ENCODE results near the gene BCL2A1. TPM values are rescaled to one million over a fixed set of nuclear protein-coding genes. Genes with fewer than 3 reads are reported as not detected.
"Not testable (repeated sequence)": the region's sequence is repeated elsewhere in the genome, so short reads cannot be mapped to it uniquely, and the experiment has no call there.

BCL2A1 gene
- total and polyA plus RNA-seq, 2 of the 4 experiments (the other 2 are of a cell fraction), result 2.3 to 4.5 TPM

- H2AK9ac ChIP-seq (replicated peaks; ENCODE audit: low read depth, low read length, poor library complexity); POLR2A ChIA-PET (ENCODE audit: unreplicated experiment); H3K36me3 ChIP-seq (ENCODE audit: control insufficient read depth, insufficient read depth, low read length); H3K9me3 ChIP-seq (ENCODE audit: control insufficient read depth, insufficient read depth, low read length); H4K91ac ChIP-seq (ENCODE audit: insufficient read depth, low read depth, low read length); H2BK20ac ChIP-seq (ENCODE audit: low read depth, low read length); H3K79me1 ChIP-seq (ENCODE audit: low read depth in 1 of 2, low read length in 2 of 2); intact Hi-C loops (cut with micrococcal nuclease); H2BK5ac ChIP-seq (ENCODE audit: low read depth, low read length, poor library complexity, severe bottlenecking); ATAC-seq (ENCODE audit: low read depth); H2BK15ac ChIP-seq (ENCODE audit: low read depth, low read length); BruUV-seq (replicated peaks); H3K27ac ChIP-seq (ENCODE audit: insufficient read depth, low read length); H2AFZ ChIP-seq (replicated peaks; ENCODE audit: low read length, poor library complexity); H3K4me1 ChIP-seq (ENCODE audit: control insufficient read depth, insufficient read depth, low read length); H3K14ac ChIP-seq (replicated peaks; ENCODE audit: low read depth, low read length); H2AK5ac ChIP-seq (ENCODE audit: low read depth, low read length); H3K23ac ChIP-seq (ENCODE audit: low read depth, low read length); H3K18ac ChIP-seq (ENCODE audit: low read depth, low read length); CTCF ChIA-PET; DNase-seq; H3K4ac ChIP-seq (ENCODE audit: low read depth, low read length); H3K56ac ChIP-seq (ENCODE audit: extremely low read depth, insufficient read depth, low read length); dilution Hi-C loops (cut with HindIII; ENCODE audit: low sequenced_read_pairs, unreplicated experiment); H3K9ac ChIP-seq (ENCODE audit: low read depth, low read length); H3K4me3 ChIP-seq (ENCODE audit: insufficient read depth, low read depth, low read length); H2BK120ac ChIP-seq (ENCODE audit: low read depth, low read length); H3K27me3 ChIP-seq (ENCODE audit: control insufficient read depth, insufficient read depth, low read length); H4K8ac ChIP-seq (ENCODE audit: low read depth in 2 of 2, low read length in 2 of 2); H4K20me1 ChIP-seq (ENCODE audit: insufficient read depth, low read length); H4K5ac ChIP-seq (ENCODE audit: low read depth, low read length); H3K9me1 ChIP-seq (ENCODE audit: insufficient read depth, low read length); H3K4me2 ChIP-seq (ENCODE audit: low read depth, low read length); in situ Hi-C loops (cut with MboI; ENCODE audit: low sequenced_read_pairs): not testable (repeated sequence)
- no CpG with 5 or more reads among the region's 8 CpGs for WGBS, 2 experiments (ENCODE audit: extremely low coverage in 2 of 2, insufficient read length in 1 of 2)
Measured at GRCh38 chr15:80017139-80017538, 46.1 kb upstream of the BCL2A1 start.

- dilution Hi-C loops (cut with HindIII; ENCODE audit: low sequenced_read_pairs, unreplicated experiment); H3K27me3 ChIP-seq (ENCODE audit: control insufficient read depth, insufficient read depth, low read length); ATAC-seq (ENCODE audit: low read depth); H3K27ac ChIP-seq (ENCODE audit: insufficient read depth, low read length); H2AFZ ChIP-seq (replicated peaks; ENCODE audit: low read length, poor library complexity); H3K4me1 ChIP-seq (ENCODE audit: control insufficient read depth, insufficient read depth, low read length); H2AK9ac ChIP-seq (replicated peaks; ENCODE audit: low read depth, low read length, poor library complexity); H3K9ac ChIP-seq (ENCODE audit: low read depth, low read length); H3K18ac ChIP-seq (ENCODE audit: low read depth, low read length); H3K9me3 ChIP-seq (ENCODE audit: control insufficient read depth, insufficient read depth, low read length); in situ Hi-C loops (cut with MboI; ENCODE audit: low sequenced_read_pairs); H2BK15ac ChIP-seq (ENCODE audit: low read depth, low read length); DNase-seq; H3K36me3 ChIP-seq (ENCODE audit: control insufficient read depth, insufficient read depth, low read length); H2BK120ac ChIP-seq (ENCODE audit: low read depth, low read length); H3K4me3 ChIP-seq (ENCODE audit: insufficient read depth, low read depth, low read length); H2BK20ac ChIP-seq (ENCODE audit: low read depth, low read length); intact Hi-C loops (cut with micrococcal nuclease); H3K4me2 ChIP-seq (ENCODE audit: low read depth, low read length); H3K4ac ChIP-seq (ENCODE audit: low read depth, low read length); CTCF ChIA-PET; H3K79me1 ChIP-seq (ENCODE audit: low read depth in 1 of 2, low read length in 2 of 2); BruUV-seq (replicated peaks); H3K14ac ChIP-seq (replicated peaks; ENCODE audit: low read depth, low read length); H3K23ac ChIP-seq (ENCODE audit: low read depth, low read length); H2AK5ac ChIP-seq (ENCODE audit: low read depth, low read length); H4K8ac ChIP-seq (ENCODE audit: low read depth in 2 of 2, low read length in 2 of 2); H4K20me1 ChIP-seq (ENCODE audit: insufficient read depth, low read length); H4K91ac ChIP-seq (ENCODE audit: insufficient read depth, low read depth, low read length); H3K9me1 ChIP-seq (ENCODE audit: insufficient read depth, low read length); H4K5ac ChIP-seq (ENCODE audit: low read depth, low read length); H3K56ac ChIP-seq (ENCODE audit: extremely low read depth, insufficient read depth, low read length); POLR2A ChIA-PET (ENCODE audit: unreplicated experiment); H2BK5ac ChIP-seq (ENCODE audit: low read depth, low read length, poor library complexity, severe bottlenecking): not testable (repeated sequence)
- WGBS, 2 experiments (ENCODE audit: extremely low coverage in 2 of 2, insufficient read length in 1 of 2), result 93% methylated on average over 16 of the region's 27 CpGs; no CpG with 5 or more reads in 1 of the 2 experiments
Measured at GRCh38 chr15:80016506-80016905, 45.5 kb upstream of the BCL2A1 start.

All from IMR-90 (cell line).